HG02623 (cell line): Measurements from ENCODE around the gene BTBD10.

Experiments used
- ATAC-seq: cut with Tn5 transposase; IDR thresholded peaks from one replicate; pipeline ENCODE4 v1.9.1; 2021; ENCODE audit warnings: moderate library complexity; ENCODE audit not compliant: unreplicated experiment

The BTBD10 gene

GRCh38 chr11:13343067-13343466 is 120.0 kb downstream of the BTBD10 start:
- ATAC-seq, result peak; percentile 36

DNA sequence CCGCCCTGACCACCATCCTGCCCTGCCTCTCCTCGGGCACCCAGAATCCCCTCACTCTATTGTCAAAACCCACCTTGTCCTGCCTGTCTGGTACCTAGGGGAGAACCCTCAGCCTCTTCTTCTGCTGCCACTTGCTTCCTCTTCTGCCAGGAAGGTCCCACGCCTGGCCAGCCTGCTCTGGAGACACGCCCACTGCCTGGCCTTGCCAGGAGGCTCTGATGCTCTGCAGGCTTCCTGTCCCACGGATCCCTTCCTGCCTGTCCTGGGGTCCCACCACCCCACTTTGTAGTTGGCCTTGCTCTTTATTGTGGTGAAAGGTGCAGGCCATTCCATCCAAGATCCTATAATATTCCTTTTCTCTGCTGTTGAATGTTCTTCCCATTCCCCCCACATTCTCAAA is 122.0 kb downstream of the BTBD10 start:
- no peak for ATAC-seq

DNA sequence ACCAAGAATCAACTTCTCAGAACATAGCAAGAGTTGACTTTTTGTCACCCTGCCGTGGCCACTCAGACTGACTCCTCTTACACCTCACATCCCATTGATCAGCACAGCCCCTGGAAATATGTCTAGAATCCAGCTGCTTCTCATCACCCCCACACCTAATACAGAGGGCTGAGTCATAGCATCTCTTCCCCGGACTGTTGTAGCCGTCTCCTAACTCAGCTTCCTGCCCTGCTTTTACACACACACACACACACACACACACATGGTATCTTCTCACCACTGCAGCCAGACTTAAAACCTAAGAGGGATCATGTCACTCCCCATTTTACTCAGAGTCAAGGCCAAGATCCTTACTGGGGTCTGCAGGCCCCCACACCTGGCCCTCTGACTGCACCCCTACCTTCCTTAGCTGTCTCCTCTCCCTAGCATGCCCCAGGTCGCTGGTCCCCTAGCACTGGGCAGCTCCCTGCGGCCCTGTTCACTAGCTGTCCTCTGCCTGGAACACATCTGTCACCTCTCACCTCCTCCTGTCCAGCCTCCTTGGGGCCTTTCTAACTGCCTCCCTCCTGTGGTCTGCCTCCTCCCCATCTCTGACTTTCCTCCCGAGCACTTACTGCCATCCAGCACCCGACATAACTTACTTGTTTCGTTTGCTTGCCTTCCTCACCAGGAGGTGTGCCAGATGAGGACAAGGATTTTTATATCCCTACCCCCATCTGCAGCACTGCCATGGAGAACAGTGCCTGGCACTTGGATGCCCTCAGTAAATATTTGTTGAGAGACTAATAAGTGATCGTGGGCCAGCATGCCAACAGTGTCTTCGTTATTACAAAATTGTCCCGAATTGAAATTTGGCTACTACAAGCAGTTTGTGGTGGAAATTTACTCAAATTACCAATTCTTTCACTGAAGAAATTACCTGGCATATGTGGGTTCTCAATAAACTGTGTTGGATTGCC is 123.5 kb downstream of the BTBD10 start:
- no peak for ATAC-seq

- ATAC-seq, result no peak
Observed at GRCh38 chr11:13338427-13339069, 124.5 kb downstream of the BTBD10 start.

GRCh38 chr11:13338019-13338426 is 125.0 kb downstream of the BTBD10 start:
- no peak for ATAC-seq
